RWPE1 (cell line): ENCODE measurements around the gene PITPNC1.

ENCODE experiments used
- CTCF ChIA-PET: fragments of 350-600 bp; sonication (Branson Sonifier 250); formaldehyde crosslinking; extraction: SDS; loops from one replicate; lab custom pipeline; 2021; lab: Yijun Ruan, JAX
- POLR2A ChIA-PET: fragments of 400-600 bp; formaldehyde crosslinking; extraction: SDS; loops from one replicate; lab custom pipeline; 2020; ENCODE audit warnings: antibody characterized with exemption; ENCODE audit not compliant: low non-redundant PET; lab: Yijun Ruan, JAX
- DNase-seq: peaks from one replicate; pipeline ENCODE4 v3.0.0; 2012; ENCODE audit warnings: low spot score
- H3K27ac ChIP-seq: fragments of 450-650 bp; 2 replicates; pipeline ENCODE4 v1.5.1; 2017
- CTCF ChIP-seq: fragments of 450-650 bp; conservative IDR thresholded peaks from 2 replicates; pipeline ENCODE4 v1.5.1; 2017; ENCODE audit warnings: low read depth, mild to moderate bottlenecking

The PITPNC1 gene

GRCh38 chr17:67458203-67458602, 81.1 kb downstream of the PITPNC1 start:
- CTCF ChIA-PET = no interaction called here
- no peak for TF ChIP-seq CTCF
- no peak overlapping the region for H3K27ac ChIP-seq
- DNase-seq = no peak
- POLR2A ChIA-PET = no interaction called here

GRCh38 chr17:67459985-67460384, 82.9 kb downstream of the PITPNC1 start:
- POLR2A ChIA-PET = no interaction called here
- CTCF ChIA-PET = interaction anchor here (0.6 kb wide), 2 partner anchors 15 to 24 kb away, joined by 3 read pairs; no protein-coding TSS in a partner anchor
- no peak overlapping the region for H3K27ac ChIP-seq
- no peak for TF ChIP-seq CTCF
- DNase-seq = no peak

- CTCF ChIA-PET = no interaction called here
- POLR2A ChIA-PET = no interaction called here
- TF ChIP-seq CTCF = no peak
- no peak for DNase-seq
- no peak overlapping the region for H3K27ac ChIP-seq
These were observed 84.2 kb downstream of the PITPNC1 start for GRCh38 chr17:67461228-67461780.

GRCh38 chr17:67461876-67462275, 84.8 kb downstream of the PITPNC1 start:
- H3K27ac ChIP-seq = no peak overlapping the region
- no peak for TF ChIP-seq CTCF
- CTCF ChIA-PET = interaction anchor here (1.6 kb wide), 1 partner anchor 14 kb away, joined by 6 read pairs; no protein-coding TSS in a partner anchor
- DNase-seq = no peak
- POLR2A ChIA-PET = no interaction called here

DNA sequence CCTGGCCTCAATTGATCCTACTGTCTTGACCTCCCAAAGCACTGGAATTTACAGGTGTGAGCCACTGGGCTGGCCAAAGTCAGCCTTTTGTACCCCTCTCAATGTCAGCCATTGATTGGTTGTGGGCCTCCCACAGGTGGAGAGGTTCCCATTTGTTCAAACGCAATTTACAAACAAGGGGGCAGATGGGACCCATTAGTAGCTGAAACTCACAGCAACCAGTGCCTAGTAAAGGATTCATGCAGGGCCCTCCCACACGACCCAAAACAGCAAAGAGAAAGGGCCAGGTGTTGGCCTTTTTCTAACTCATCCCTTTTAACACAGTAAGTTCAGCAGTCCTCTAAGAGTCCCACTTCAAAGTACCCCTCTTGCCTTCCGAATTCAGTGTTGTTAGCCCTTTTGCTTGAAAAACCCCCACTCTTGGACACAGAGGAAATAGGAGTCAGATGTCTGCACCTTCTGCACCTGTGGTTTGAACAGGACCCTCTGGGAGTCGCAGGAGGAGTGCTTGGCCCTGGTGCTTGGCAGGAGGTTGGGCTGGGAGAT, 89.2 kb downstream of the PITPNC1 start:
- ChIA-PET POLR2A (no interaction called here), CTCF (interaction anchor here (1.6 kb wide), 1 partner anchor 9 kb away, joined by 5 read pairs; no protein-coding TSS in a partner anchor)
- no peak for DNase-seq
- no peak overlapping the region for H3K27ac ChIP-seq
- TF ChIP-seq CTCF = no peak

GRCh38 chr17:67467500-67468455, 90.7 kb downstream of the PITPNC1 start:
- no peak for DNase-seq
- ChIA-PET POLR2A (no interaction called here), CTCF (interaction anchor here (1.1 to 1.6 kb wide), 2 partner anchors 8 to 89 kb away, joined by 5 to 6 read pairs; no protein-coding TSS in a partner anchor)
- H3K27ac ChIP-seq = no peak overlapping the region
- no peak for TF ChIP-seq CTCF
